SK-N-SH (cell line): Measurements from ENCODE around the gene ARID3A. TPM values are rescaled to one million over a fixed set of nuclear protein-coding genes. Genes with fewer than 3 reads are reported as not detected.

Experiments used
- CTCF ChIA-PET: fragments of 300-600, 350-600 bp; formaldehyde crosslinking; extraction: SDS; loops from one replicate; lab custom pipeline; 2021; lab: Yijun Ruan, JAX
- POLR2A ChIA-PET: fragments of 350-600 bp; sonication (Branson Sonifier 250); formaldehyde crosslinking; extraction: SDS; loops from one replicate; lab custom pipeline; 2020; ENCODE audit warnings: antibody characterized with exemption, inconsistent platforms; lab: Yijun Ruan, JAX
- DNase-seq: peaks from one replicate; pipeline ENCODE4 v3.0.0; 2012
- H2AFZ ChIP-seq: fragments of 200-600 bp; sonication (generic); 2 replicates; pipeline ENCODE4 v1.8.1; 2016; ENCODE audit warnings: antibody characterized with exemption, mild to moderate bottlenecking, low read depth
- H3F3A ChIP-seq: fragments of 200-600 bp; sonication (generic); replicated peaks from 2 replicates; pipeline ENCODE3; 2016; ENCODE audit warnings: antibody characterized with exemption, mild to moderate bottlenecking; ENCODE audit not compliant: insufficient read depth
- H3K27ac ChIP-seq, 2 experiments: fragments of 200-500 bp in 1 of 2; fragments of 200-600 bp in 1 of 2; sonication (Bioruptor generic) in 1 of 2; sonication (generic), shearing (Covaris generic) in 1 of 2; 2 replicates each; pipeline versions ENCODE4 v1.5.1 to v1.6.1; 2014 to 2016; ENCODE audit warnings: low read depth in 2 of 2, inconsistent platforms in 1 of 2, low read length in 1 of 2, mild to moderate bottlenecking in 1 of 2, mixed read lengths in 1 of 2
- H3K27me3 ChIP-seq: fragments of 200-600 bp; sonication (generic), shearing (Covaris generic); 2 replicates; pipeline ENCODE4 v1.6.1; 2016; ENCODE audit warnings: mixed run types; ENCODE audit not compliant: insufficient read depth
- H3K36me3 ChIP-seq, 2 experiments: fragments of 200-500 bp in 1 of 2; fragments of 200-600 bp in 1 of 2; sonication (Bioruptor generic) in 1 of 2; sonication (generic) in 1 of 2; replicated peaks in 1 of 2; 2 replicates each; pipeline versions ENCODE3 to v1.5.1; 2014 to 2016; ENCODE audit warnings: low read length in 1 of 2, mild to moderate bottlenecking in 1 of 2; ENCODE audit not compliant: insufficient read depth in 2 of 2, control insufficient read depth in 1 of 2
- H3K4me1 ChIP-seq, 2 experiments: fragments of 200-500 bp in 1 of 2; fragments of 200-600 bp in 1 of 2; sonication (Bioruptor generic) in 1 of 2; sonication (generic), shearing (Covaris generic) in 1 of 2; 2 replicates each; pipeline versions ENCODE4 v1.5.1 to v1.6.1; 2014 to 2016; ENCODE audit warnings: low read depth in 1 of 2, low read length in 1 of 2, mixed run types in 1 of 2; ENCODE audit not compliant: insufficient read depth in 2 of 2, control insufficient read depth in 1 of 2
- H3K4me2 ChIP-seq: fragments of 200-600 bp; sonication (generic), shearing (Covaris generic); 2 replicates; pipeline ENCODE4 v1.6.1; 2017; ENCODE audit warnings: mixed run types
- H3K4me3 ChIP-seq, 2 experiments: fragments of 200-500 bp in 1 of 2; fragments of 200-600 bp in 1 of 2; sonication (Bioruptor generic) in 1 of 2; sonication (generic), shearing (Covaris generic) in 1 of 2; 2 replicates each; pipeline versions ENCODE4 v1.5.1 to v1.8.1; 2014 to 2016; ENCODE audit warnings: low read depth in 2 of 2, inconsistent platforms in 1 of 2, low read length in 1 of 2, mild to moderate bottlenecking in 1 of 2, mixed read lengths in 1 of 2, moderate library complexity in 1 of 2
- H3K79me2 ChIP-seq: fragments of 200-600 bp; sonication (generic); 2 replicates; pipeline ENCODE4 v1.8.1; 2017; ENCODE audit warnings: mild to moderate bottlenecking; ENCODE audit not compliant: insufficient read depth
- H3K9ac ChIP-seq: fragments of 200-600 bp; sonication (generic); 2 replicates; pipeline ENCODE4 v1.6.1; 2017; ENCODE audit warnings: mixed run types
- H3K9me2 ChIP-seq: fragments of 200-600 bp; sonication (generic); 2 replicates; pipeline ENCODE4 v1.6.1; 2017; ENCODE audit warnings: mixed run types
- H3K9me3 ChIP-seq: fragments of 200-600 bp; sonication (generic); 2 replicates; pipeline ENCODE4 v1.6.1; 2017; ENCODE audit warnings: mixed run types, mild to moderate bottlenecking, moderate library complexity
- H4K20me1 ChIP-seq: fragments of 200-600 bp; sonication (generic); 2 replicates; pipeline ENCODE4 v1.6.1; 2017; ENCODE audit warnings: mild to moderate bottlenecking, mixed run types; ENCODE audit not compliant: insufficient read depth
- CTCF ChIP-seq: fragments of 200-600 bp; sonication (generic); IDR thresholded peaks from 2 replicates; pipeline ENCODE4 v1.6.1; 2017; ENCODE audit warnings: antibody characterized with exemption, mild to moderate bottlenecking, moderate library complexity
- EZH2phosphoT487 ChIP-seq: fragments of 200-600 bp; sonication (generic); IDR thresholded peaks from 2 replicates; pipeline ENCODE4 v1.6.1; 2017; ENCODE audit warnings: low read depth, mixed run types, mild to moderate bottlenecking, antibody characterized with exemption, moderate library complexity, borderline replicate concordance
- FOSL2 ChIP-seq: IDR thresholded peaks from 2 replicates; pipeline ENCODE4 v1.4.0; 2012; ENCODE audit warnings: low read depth, mild to moderate bottlenecking, moderate library complexity, borderline replicate concordance
- GABPA ChIP-seq: IDR thresholded peaks from 2 replicates; pipeline ENCODE4 v1.4.0; 2012; ENCODE audit warnings: low read depth, mild to moderate bottlenecking
- GATA2 ChIP-seq: sonication (generic); formaldehyde crosslinking; IDR thresholded peaks from 2 replicates; pipeline ENCODE4 v1.5.0; 2020; ENCODE audit warnings: mild to moderate bottlenecking, missing genetic modification reagents
- IRF3 ChIP-seq: fragments of 150-350 bp; IDR thresholded peaks from 2 replicates; pipeline ENCODE4 v1.6.1; 2016; ENCODE audit warnings: mild to moderate bottlenecking, low read depth, low read length
- MAX ChIP-seq: IDR thresholded peaks from 2 replicates; pipeline ENCODE4 v1.4.0; 2012; ENCODE audit warnings: low read depth
- MEF2A ChIP-seq: IDR thresholded peaks from 2 replicates; pipeline ENCODE4 v1.4.0; 2012; ENCODE audit warnings: low read depth, borderline replicate concordance
- NRF1 ChIP-seq: IDR thresholded peaks from 2 replicates; pipeline ENCODE4 v1.6.1; 2012; ENCODE audit warnings: low read depth, mild to moderate bottlenecking, low read length
- REST ChIP-seq: IDR thresholded peaks from 2 replicates; pipeline ENCODE4 v1.6.1; 2012; ENCODE audit warnings: mild to moderate bottlenecking, low read depth, low read length, moderate library complexity
- RXRA ChIP-seq: IDR thresholded peaks from 2 replicates; pipeline ENCODE4 v1.4.0; 2012; ENCODE audit warnings: low read depth, mild to moderate bottlenecking, borderline replicate concordance
- WGBS: methylation state at CpG from one replicate; pipeline ENCODE4 v1.1.6; 2017; ENCODE audit warnings: low lambda C conversion rate; 5-methylcytosine and 5-hydroxymethylcytosine counted together
- polyA plus RNA-seq, 3 experiments: library from polyadenylated mRNA; depleted of rRNA; stranded (reverse); fragments of >200 nt; gene quantifications; 2 replicates each; pipeline ENCODE4 v1.2.3, GENCODE V29; 2012
- TF ChIP-seq, protein P1 (sequence below): IDR thresholded peaks from 2 replicates; pipeline ENCODE4 v1.4.0; 2012; ENCODE audit warnings: low read depth, borderline replicate concordance
- TF ChIP-seq, protein P2 (sequence below): fragments of 150-350 bp; IDR thresholded peaks from 2 replicates; pipeline ENCODE4 v1.6.1; 2017; ENCODE audit warnings: antibody characterized with exemption, low read length, low read depth, borderline replicate concordance
- TF ChIP-seq, protein P3 (sequence below): IDR thresholded peaks from 2 replicates; pipeline ENCODE4; 2012
- TF ChIP-seq, protein P4 (sequence below): IDR thresholded peaks from 2 replicates; pipeline ENCODE4 v1.4.0; 2012; ENCODE audit warnings: low read depth, borderline replicate concordance

Gene ARID3A
- polyA plus RNA-seq, 1 of the 3 experiments (the other 2 are of a cell fraction), result 8.6 TPM

- TF ChIP-seq CTCF (no peak), MEF2A (no peak)
- TF ChIP-seq, all 33 proteins: peak for 0
Observed at GRCh38 chr19:973726-974563, 48.1 kb downstream of the ARID3A start (continued).

- no peak for DNase-seq
- no peak overlapping the region for H2AFZ ChIP-seq
- H3F3A ChIP-seq, result peaks cover 3% of the 10 kb centered on the region
- no peaks in the 10 kb centered on the region for H3K79me2 ChIP-seq
- no peak overlapping the region for H3K4me2 ChIP-seq
- no peaks in the 10 kb centered on the region for H3K27me3 ChIP-seq
- WGBS, result 89% methylated on average over 21 of the region's 37 CpGs
- H3K4me3 ChIP-seq, result no peak overlapping the region
- no peaks in the 10 kb centered on the region for H3K9me2 ChIP-seq
- H3K36me3 ChIP-seq, result peaks cover 8 to 21% of the 10 kb centered on the region in 2 experiments
- no peaks in the 10 kb centered on the region for H3K9me3 ChIP-seq
- no peak overlapping the region for H3K9ac ChIP-seq
- H3K4me1 ChIP-seq, result no peaks in the 10 kb centered on the region; a peak in 1 of 4 replicates
- POLR2A ChIA-PET, result no interaction called here
- H4K20me1 ChIP-seq, result no peaks in the 10 kb centered on the region
- no peak overlapping the region for H3K27ac ChIP-seq
- CTCF ChIA-PET, result no interaction called here
- TF ChIP-seq GATA2 (CRISPR knock-in tag) (no peak), REST (no peak), NRF1 (no peak), IRF3 (no peak), GABPA (no peak), MEF2A (no peak), EZH2phosphoT487 (no peak), MAX (no peak), RXRA (no peak), FOSL2 (no peak)
- TF ChIP-seq, protein P1, sequence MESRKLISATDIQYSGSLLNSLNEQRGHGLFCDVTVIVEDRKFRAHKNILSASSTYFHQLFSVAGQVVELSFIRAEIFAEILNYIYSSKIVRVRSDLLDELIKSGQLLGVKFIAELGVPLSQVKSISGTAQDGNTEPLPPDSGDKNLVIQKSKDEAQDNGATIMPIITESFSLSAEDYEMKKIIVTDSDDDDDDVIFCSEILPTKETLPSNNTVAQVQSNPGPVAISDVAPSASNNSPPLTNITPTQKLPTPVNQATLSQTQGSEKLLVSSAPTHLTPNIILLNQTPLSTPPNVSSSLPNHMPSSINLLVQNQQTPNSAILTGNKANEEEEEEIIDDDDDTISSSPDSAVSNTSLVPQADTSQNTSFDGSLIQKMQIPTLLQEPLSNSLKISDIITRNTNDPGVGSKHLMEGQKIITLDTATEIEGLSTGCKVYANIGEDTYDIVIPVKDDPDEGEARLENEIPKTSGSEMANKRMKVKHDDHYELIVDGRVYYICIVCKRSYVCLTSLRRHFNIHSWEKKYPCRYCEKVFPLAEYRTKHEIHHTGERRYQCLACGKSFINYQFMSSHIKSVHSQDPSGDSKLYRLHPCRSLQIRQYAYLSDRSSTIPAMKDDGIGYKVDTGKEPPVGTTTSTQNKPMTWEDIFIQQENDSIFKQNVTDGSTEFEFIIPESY, result no peak
- TF ChIP-seq, protein P2, sequence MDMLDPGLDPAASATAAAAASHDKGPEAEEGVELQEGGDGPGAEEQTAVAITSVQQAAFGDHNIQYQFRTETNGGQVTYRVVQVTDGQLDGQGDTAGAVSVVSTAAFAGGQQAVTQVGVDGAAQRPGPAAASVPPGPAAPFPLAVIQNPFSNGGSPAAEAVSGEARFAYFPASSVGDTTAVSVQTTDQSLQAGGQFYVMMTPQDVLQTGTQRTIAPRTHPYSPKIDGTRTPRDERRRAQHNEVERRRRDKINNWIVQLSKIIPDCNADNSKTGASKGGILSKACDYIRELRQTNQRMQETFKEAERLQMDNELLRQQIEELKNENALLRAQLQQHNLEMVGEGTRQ, result no peak
- TF ChIP-seq, protein P3, sequence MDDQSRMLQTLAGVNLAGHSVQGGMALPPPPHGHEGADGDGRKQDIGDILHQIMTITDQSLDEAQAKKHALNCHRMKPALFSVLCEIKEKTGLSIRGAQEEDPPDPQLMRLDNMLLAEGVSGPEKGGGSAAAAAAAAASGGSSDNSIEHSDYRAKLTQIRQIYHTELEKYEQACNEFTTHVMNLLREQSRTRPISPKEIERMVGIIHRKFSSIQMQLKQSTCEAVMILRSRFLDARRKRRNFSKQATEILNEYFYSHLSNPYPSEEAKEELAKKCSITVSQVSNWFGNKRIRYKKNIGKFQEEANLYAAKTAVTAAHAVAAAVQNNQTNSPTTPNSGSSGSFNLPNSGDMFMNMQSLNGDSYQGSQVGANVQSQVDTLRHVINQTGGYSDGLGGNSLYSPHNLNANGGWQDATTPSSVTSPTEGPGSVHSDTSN, result no peak
- TF ChIP-seq, protein P4, sequence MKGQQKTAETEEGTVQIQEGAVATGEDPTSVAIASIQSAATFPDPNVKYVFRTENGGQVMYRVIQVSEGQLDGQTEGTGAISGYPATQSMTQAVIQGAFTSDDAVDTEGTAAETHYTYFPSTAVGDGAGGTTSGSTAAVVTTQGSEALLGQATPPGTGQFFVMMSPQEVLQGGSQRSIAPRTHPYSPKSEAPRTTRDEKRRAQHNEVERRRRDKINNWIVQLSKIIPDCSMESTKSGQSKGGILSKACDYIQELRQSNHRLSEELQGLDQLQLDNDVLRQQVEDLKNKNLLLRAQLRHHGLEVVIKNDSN, result no peak
Observed at GRCh38 chr19:974564-975257, 48.9 kb downstream of the ARID3A start.
